HEK293 (cell line): ENCODE measurements around the gene SSH3.

Experiments
- CTCF ChIA-PET: fragments of 350-600 bp; formaldehyde crosslinking; extraction: SDS; loops from one replicate; lab custom pipeline; 2021; ENCODE audit warnings: antibody characterized with exemption; lab: Yijun Ruan, JAX
- POLR2A ChIA-PET: fragments of 300-600 bp; formaldehyde crosslinking; extraction: SDS; loops from one replicate; lab custom pipeline; 2020; ENCODE audit warnings: antibody characterized with exemption, inconsistent platforms; lab: Yijun Ruan, JAX
- H3K27ac ChIP-seq: fragments of 200-500 bp; sonication (Bioruptor generic); 2 replicates; pipeline ENCODE4 v1.5.1; 2014; ENCODE audit warnings: low read depth, low read length, control low read depth, inconsistent platforms; ENCODE audit errors: extremely low read depth
- H3K36me3 ChIP-seq, 2 experiments: fragments of 200-500 bp in 1 of 2; sonication (Bioruptor generic) in 1 of 2; 1 replicate in 1 of 2; 2 replicates in 1 of 2; pipeline ENCODE4 v1.5.1; 2014 to 2017; ENCODE audit warnings: inconsistent platforms in 2 of 2, low read length in 2 of 2; ENCODE audit not compliant: control insufficient read depth in 2 of 2, insufficient read depth in 1 of 2
- H3K4me1 ChIP-seq: fragments of 200-500 bp; sonication (Bioruptor generic); 2 replicates; pipeline ENCODE4 v1.5.1; 2014; ENCODE audit warnings: mild to moderate bottlenecking, low read length, inconsistent platforms; ENCODE audit not compliant: control insufficient read depth, insufficient read depth
- H3K4me3 ChIP-seq: 2 replicates; pipeline ENCODE4 v1.5.1; 2011; ENCODE audit warnings: low read depth, mild to moderate bottlenecking, control low read depth, low read length, moderate library complexity
- H3K9me3 ChIP-seq: fragments of 200-500 bp; sonication (Bioruptor generic); 2 replicates; pipeline ENCODE4 v1.5.1; 2014; ENCODE audit warnings: low read depth, low read length, inconsistent platforms; ENCODE audit not compliant: control insufficient read depth, insufficient read depth
- BCL11B ChIP-seq: fragments of 450-650 bp; formaldehyde crosslinking; IDR thresholded peaks from 2 replicates; pipeline ENCODE4 v1.5.1; 2016; ENCODE audit warnings: low read depth, missing biosample characterization, missing genetic modification characterization
- GLI4 ChIP-seq: fragments of 450-650 bp; formaldehyde crosslinking; IDR thresholded peaks from 2 replicates; pipeline ENCODE4 v1.5.1; 2016; ENCODE audit warnings: missing biosample characterization, missing genetic modification characterization
- HOXD13 ChIP-seq: sonication (generic); formaldehyde crosslinking; IDR thresholded peaks from 2 replicates; pipeline ENCODE4 v1.8.0; 2022; ENCODE audit warnings: missing genetic modification reagents, borderline replicate concordance
- PATZ1 ChIP-seq: fragments of 450-650 bp; formaldehyde crosslinking; IDR thresholded peaks from 2 replicates; pipeline ENCODE4 v1.5.1; 2016; ENCODE audit warnings: missing biosample characterization, missing genetic modification characterization
- REST ChIP-seq: fragments of 450-650 bp; formaldehyde crosslinking; IDR thresholded peaks from 2 replicates; pipeline ENCODE4 v1.5.1; 2016; ENCODE audit warnings: missing biosample characterization, missing genetic modification characterization
- SP2 ChIP-seq: fragments of 450-650 bp; formaldehyde crosslinking; IDR thresholded peaks from 2 replicates; pipeline ENCODE4 v1.5.1; 2016; ENCODE audit warnings: missing biosample characterization, missing genetic modification characterization
- ZNF114 ChIP-seq: fragments of 450-650 bp; formaldehyde crosslinking; IDR thresholded peaks from 2 replicates; pipeline ENCODE4 v1.5.0; 2017; ENCODE audit warnings: missing biosample characterization, missing genetic modification characterization
- ZNF211 ChIP-seq: fragments of 450-650 bp; formaldehyde crosslinking; IDR thresholded peaks from 2 replicates; pipeline ENCODE4 v1.5.1; 2016; ENCODE audit warnings: low read depth, missing biosample characterization, missing genetic modification characterization
- ZNF223 ChIP-seq: fragments of 450-650 bp; formaldehyde crosslinking; IDR thresholded peaks from 2 replicates; pipeline ENCODE4 v1.5.1; 2016; ENCODE audit warnings: missing biosample characterization, missing genetic modification characterization
- ZNF426 ChIP-seq: fragments of 450-650 bp; formaldehyde crosslinking; IDR thresholded peaks from 2 replicates; pipeline ENCODE4 v1.5.1; 2017; ENCODE audit warnings: missing biosample characterization, missing genetic modification characterization, mild to moderate bottlenecking, inconsistent platforms, moderate library complexity
- ZNF514 ChIP-seq: fragments of 450-650 bp; formaldehyde crosslinking; IDR thresholded peaks from 2 replicates; pipeline ENCODE4 v1.5.1; 2016; ENCODE audit warnings: missing biosample characterization, missing genetic modification characterization
- ZNF549 ChIP-seq: fragments of 450-650 bp; IDR thresholded peaks from 2 replicates; pipeline ENCODE4 v1.5.1; 2018; ENCODE audit warnings: missing biosample characterization, missing genetic modification characterization, mild to moderate bottlenecking, inconsistent platforms, moderate library complexity
- ZNF596 ChIP-seq: fragments of 450-650 bp; IDR thresholded peaks from 2 replicates; pipeline ENCODE4 v1.5.0; 2018; ENCODE audit warnings: missing biosample characterization, mild to moderate bottlenecking, missing genetic modification characterization, moderate library complexity
- ZNF660 ChIP-seq: fragments of 450-650 bp; IDR thresholded peaks from 2 replicates; pipeline ENCODE4 v1.5.1; 2018; ENCODE audit warnings: missing biosample characterization, mild to moderate bottlenecking, missing genetic modification characterization
- ZNF701 ChIP-seq: fragments of 450-650 bp; formaldehyde crosslinking; IDR thresholded peaks from 2 replicates; pipeline ENCODE4 v1.5.1; 2016; ENCODE audit warnings: missing biosample characterization, missing genetic modification characterization
- ZNF830 ChIP-seq: fragments of 450-650 bp; IDR thresholded peaks from 2 replicates; pipeline ENCODE4 v1.5.0; 2018; ENCODE audit warnings: missing biosample characterization, missing genetic modification characterization, low read depth, mild to moderate bottlenecking, moderate library complexity
- ZSCAN30 ChIP-seq: fragments of 450-650 bp; IDR thresholded peaks from 2 replicates; pipeline ENCODE4 v1.5.1; 2018; ENCODE audit warnings: missing biosample characterization, mild to moderate bottlenecking, missing genetic modification characterization, moderate library complexity
- ZXDB ChIP-seq: fragments of 450-650 bp; formaldehyde crosslinking; IDR thresholded peaks from 2 replicates; pipeline ENCODE4 v1.5.1; 2016; ENCODE audit warnings: missing biosample characterization, missing genetic modification characterization

The SSH3 gene

GRCh38 chr11:67300256-67300755 is 3.0 kb upstream of the SSH3 start:
- Histone ChIP-seq H3K27ac (no peak overlapping the region), H3K36me3 (peaks cover 6 to 53% of the 10 kb centered on the region in 2 experiments; a peak in 2 of 3 replicates), H3K9me3 (no peaks in the 10 kb centered on the region), H3K4me3 (no peak overlapping the region), H3K4me1 (no peaks in the 10 kb centered on the region)
- ChIA-PET CTCF (interaction anchor here (3.4 kb wide), 1 partner anchor 17 kb away, joined by 17 read pairs; no protein-coding TSS in a partner anchor), POLR2A (interaction anchor here (3.7 kb wide), 1 partner anchor 11 kb away, joined by 17 read pairs; the partner anchor contains the start of gene ANKRD13D)
- TF ChIP-seq ZNF549 (tag by site-specific recombination) (no peak), SP2 (tag by site-specific recombination) (no peak), PATZ1 (tag by site-specific recombination) (no peak), ZXDB (tag by site-specific recombination) (no peak), ZNF596 (tag by site-specific recombination) (no peak), ZNF514 (no peak), ZNF426 (tag by site-specific recombination) (no peak)

- Histone ChIP-seq H3K36me3 (peaks cover 6 to 48% of the 10 kb centered on the region in 2 experiments; a peak in 2 of 3 replicates), H3K27ac (no peak overlapping the region), H3K4me3 (no peak overlapping the region), H3K9me3 (no peaks in the 10 kb centered on the region), H3K4me1 (no peaks in the 10 kb centered on the region)
- TF ChIP-seq ZNF549 (tag by site-specific recombination) (no peak), ZNF660 (no peak), BCL11B (no peak), ZNF701 (tag by site-specific recombination) (no peak), HOXD13 (CRISPR knock-in tag) (no peak), ZNF223 (no peak), ZNF211 (tag by site-specific recombination) (no peak), ZNF114 (tag by site-specific recombination) (no peak), REST (no peak), ZNF830 (tag by site-specific recombination) (no peak), GLI4 (tag by site-specific recombination) (no peak), ZSCAN30 (tag by site-specific recombination) (no peak)
- CTCF ChIA-PET, result interaction anchor here (3.4 kb wide), 1 partner anchor 17 kb away, joined by 17 read pairs; no protein-coding TSS in a partner anchor
- POLR2A ChIA-PET, result interaction anchor here (3.7 kb wide), 1 partner anchor 12 kb away, joined by 17 read pairs; the partner anchor contains the start of gene ANKRD13D
Observed at GRCh38 chr11:67300756-67301312, 2.5 kb upstream of the SSH3 start.
